ENCODE results near the gene STING1. TPM values are rescaled to one million over a fixed set of nuclear protein-coding genes. Genes with fewer than 3 reads are reported as not detected.

STING1 gene
- total and polyA plus RNA-seq, 2 of the 13 experiments (the other 11 are each of a cell fraction or from before 2014, with no cell fraction given): 1.3 to 4.4 TPM

- Histone ChIP-seq H4K20me1 (ENCODE audit: insufficient read depth, low read length) (no peaks in the 10 kb centered on the region), H3K9me3 (ENCODE audit: low read length) (no peaks in the 10 kb centered on the region), H3K4me2 (ENCODE audit: low read depth, low read length) (peak within 1 kb of the TSS; percentile 94), H3K27me3 (ENCODE audit: control insufficient read depth in 1 of 2, insufficient read depth in 2 of 2, low read length in 2 of 2) (0 out of 5 replicates have a peak, but pooled peaks cover 0 to 7% of the 10 kb centered on the region in 2 experiments), H3K9ac (ENCODE audit: insufficient read depth, low read depth, low read length) (peak within 1 kb of the TSS; percentile 84), H2AFZ (ENCODE audit: low read length) (peak within 1 kb of the TSS; percentile 87), H3K4me3 (replicated peaks in 1 of 3; ENCODE audit: insufficient read depth in 1 of 3, low read depth in 2 of 3, low read length in 3 of 3) (peak within 1 kb of the TSS; percentile 89 to 98 (median 89)), H3K4me1 (ENCODE audit: insufficient read depth, low read length) (peaks cover 15% of the 10 kb centered on the region), H3K36me3 (replicated peaks in 1 of 2; ENCODE audit: control insufficient read depth in 1 of 2, insufficient read depth in 2 of 2, low read length in 2 of 2) (no peaks in the 10 kb centered on the region), H3K27ac (ENCODE audit: extremely low read length, insufficient read depth, low read length) (peak within 1 kb of the TSS; percentile 73), H3K79me2 (ENCODE audit: insufficient read depth, low read length) (no peaks in the 10 kb centered on the region)
- under 1% methylated on average over 31 of the region's 49 CpGs for WGBS (ENCODE audit: low lambda C conversion rate)
- in situ Hi-C loops (cut with HindIII; ENCODE audit: extremely low pct_ligation_motif_present, low pct_unique_long_range_greater_than_20kb) (no loop called here), intact Hi-C loops (cut with micrococcal nuclease; ENCODE audit: unreplicated experiment) (loop anchor here (5.0 to 10.0 kb wide), 2 partner anchors 63 to 306 kb away; no protein-coding TSS in a partner anchor)
- peak; percentile 92 for FAIRE-seq
- POLR2A ChIA-PET: interaction anchor here (0.7 to 2.4 kb wide), 25 partner anchors 9 to 241 kb away, joined by 3 to 52 read pairs (median 4); partner anchors contain the start of genes MATR3, SIL1, SPATA24 and STING1
- ATAC-seq: peak; percentile 97
- CTCF ChIA-PET (ENCODE audit: low intra/inter-chr PET ratio, low total read pairs): no interaction called here
- peak; percentile 81 for DNase-seq (ENCODE audit: low spot score)
- BruUV-seq (replicated peaks): no TSS peak
- no peak for TF ChIP-seq ZC3H13 (CRISPR knock-in tag; IDR thresholded peaks at IDR 0.05)
- TF ChIP-seq ZNF501 (CRISPR knock-in tag; IDR thresholded peaks at IDR 0.05): peak; percentile 81
- TF ChIP-seq ZNF33A (CRISPR knock-in tag; IDR thresholded peaks at IDR 0.05; ENCODE audit: borderline replicate concordance): no peak; the same call in 1 of the 2 replicates
- no peak for TF ChIP-seq CREBL2 (CRISPR knock-in tag; IDR thresholded peaks at IDR 0.05; ENCODE audit: borderline replicate concordance)
- peak; percentile 89 for TF ChIP-seq PHF8 (CRISPR knock-in tag; IDR thresholded peaks at IDR 0.05)
- TF ChIP-seq ATF1 (CRISPR knock-in tag; IDR thresholded peaks at IDR 0.05): no peak
- TF ChIP-seq TBL1XR1 (IDR thresholded peaks at IDR 0.05; ENCODE audit: borderline replicate concordance, low read length, partially characterized antibody): no peak
- TF ChIP-seq ZNF496 (CRISPR knock-in tag; IDR thresholded peaks at IDR 0.05; ENCODE audit: insufficient replicate concordance): no peak
- peak; percentile 36; the same call in 1 of the 2 replicates for TF ChIP-seq SOX5 (CRISPR knock-in tag; IDR thresholded peaks at IDR 0.05; ENCODE audit: borderline replicate concordance)
- TF ChIP-seq IKZF5 (CRISPR knock-in tag; IDR thresholded peaks at IDR 0.05): peak; percentile 72; the same call in 1 of the 2 replicates
- no peak for TF ChIP-seq MTA3 (CRISPR knock-in tag; IDR thresholded peaks at IDR 0.05)
- 0 out of 2 replicates have a peak, but pooled peaks have one; percentile 33 for TF ChIP-seq ZNF674 (CRISPR knock-in tag; IDR thresholded peaks at IDR 0.05; ENCODE audit: low read depth)
- TF ChIP-seq SP5 (CRISPR knock-in tag; IDR thresholded peaks at IDR 0.05; ENCODE audit: borderline replicate concordance, low read depth): peak; percentile 6; the same call in 1 of the 2 replicates
- no peak for TF ChIP-seq CHCHD3 (CRISPR knock-in tag; IDR thresholded peaks at IDR 0.05)
- TF ChIP-seq ZHX1 (CRISPR knock-in tag; IDR thresholded peaks at IDR 0.05; ENCODE audit: low read depth): peak; percentile 53; the same call in 1 of the 2 replicates
- 0 out of 2 replicates have a peak, but pooled peaks have one; percentile 20 for TF ChIP-seq CBX5 (CRISPR knock-in tag; IDR thresholded peaks at IDR 0.05; ENCODE audit: borderline replicate concordance)
- no peak for TF ChIP-seq CBX2 (IDR thresholded peaks at IDR 0.05; ENCODE audit: low read depth, low read length)
- no peak for TF ChIP-seq CBX2 (CRISPR knock-in tag; IDR thresholded peaks at IDR 0.05; ENCODE audit: low read depth)
- peak; percentile 45; the same call in 1 of the 2 replicates for TF ChIP-seq MYC (CRISPR knock-in tag; IDR thresholded peaks at IDR 0.05; ENCODE audit: borderline replicate concordance)
Measured at GRCh38 chr5:139439013-139439903, 43.3 kb downstream of the STING1 start, which contains the start of gene DNAJC18. Gene DNAJC18, minus strand, starts transcription at chr5:139439525. Its CDS starts 80 bp downstream, at chr5:139439445.

Measured in HepG2 (cell line).